ENCODE data around the gene KRT23.

DNA sequence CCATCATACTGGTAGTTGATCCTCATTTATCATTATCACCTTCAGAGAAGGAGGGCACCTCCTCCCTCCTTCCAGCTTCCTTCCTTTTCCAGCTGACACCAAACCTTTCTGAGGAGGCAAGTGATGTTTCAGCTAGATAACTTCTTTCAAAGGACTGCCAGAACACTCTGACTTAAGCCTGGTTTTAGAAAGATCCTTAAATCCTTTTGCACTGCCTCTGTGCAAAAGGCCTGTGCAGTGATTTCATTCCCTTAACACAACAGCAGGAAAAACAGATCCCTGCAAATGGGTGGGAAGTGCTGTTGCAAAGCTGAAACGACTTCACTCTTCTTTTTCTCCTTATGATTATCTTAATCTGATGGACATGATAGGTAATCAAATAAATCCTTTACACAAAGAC lies 7.1 kb upstream of the KRT23 start:
- TF ChIP-seq, protein P1, sequence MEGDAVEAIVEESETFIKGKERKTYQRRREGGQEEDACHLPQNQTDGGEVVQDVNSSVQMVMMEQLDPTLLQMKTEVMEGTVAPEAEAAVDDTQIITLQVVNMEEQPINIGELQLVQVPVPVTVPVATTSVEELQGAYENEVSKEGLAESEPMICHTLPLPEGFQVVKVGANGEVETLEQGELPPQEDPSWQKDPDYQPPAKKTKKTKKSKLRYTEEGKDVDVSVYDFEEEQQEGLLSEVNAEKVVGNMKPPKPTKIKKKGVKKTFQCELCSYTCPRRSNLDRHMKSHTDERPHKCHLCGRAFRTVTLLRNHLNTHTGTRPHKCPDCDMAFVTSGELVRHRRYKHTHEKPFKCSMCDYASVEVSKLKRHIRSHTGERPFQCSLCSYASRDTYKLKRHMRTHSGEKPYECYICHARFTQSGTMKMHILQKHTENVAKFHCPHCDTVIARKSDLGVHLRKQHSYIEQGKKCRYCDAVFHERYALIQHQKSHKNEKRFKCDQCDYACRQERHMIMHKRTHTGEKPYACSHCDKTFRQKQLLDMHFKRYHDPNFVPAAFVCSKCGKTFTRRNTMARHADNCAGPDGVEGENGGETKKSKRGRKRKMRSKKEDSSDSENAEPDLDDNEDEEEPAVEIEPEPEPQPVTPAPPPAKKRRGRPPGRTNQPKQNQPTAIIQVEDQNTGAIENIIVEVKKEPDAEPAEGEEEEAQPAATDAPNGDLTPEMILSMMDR (conservative IDR thresholded peaks at IDR 0.05; ENCODE audit: low read depth in 2 of 2): no peak
- no peak for TF ChIP-seq JUNB (IDR thresholded peaks at IDR 0.05; ENCODE audit: unreplicated experiment)
- no peak for TF ChIP-seq POLR2AphosphoS5 (IDR thresholded peaks at IDR 0.05; ENCODE audit: low read depth)
- TF ChIP-seq EZH2 (IDR thresholded peaks at IDR 0.05; ENCODE audit: low read depth, unreplicated experiment): no peak
- TF ChIP-seq REST (IDR thresholded peaks at IDR 0.05; ENCODE audit: unreplicated experiment): no peak
- TF ChIP-seq, protein P2, sequence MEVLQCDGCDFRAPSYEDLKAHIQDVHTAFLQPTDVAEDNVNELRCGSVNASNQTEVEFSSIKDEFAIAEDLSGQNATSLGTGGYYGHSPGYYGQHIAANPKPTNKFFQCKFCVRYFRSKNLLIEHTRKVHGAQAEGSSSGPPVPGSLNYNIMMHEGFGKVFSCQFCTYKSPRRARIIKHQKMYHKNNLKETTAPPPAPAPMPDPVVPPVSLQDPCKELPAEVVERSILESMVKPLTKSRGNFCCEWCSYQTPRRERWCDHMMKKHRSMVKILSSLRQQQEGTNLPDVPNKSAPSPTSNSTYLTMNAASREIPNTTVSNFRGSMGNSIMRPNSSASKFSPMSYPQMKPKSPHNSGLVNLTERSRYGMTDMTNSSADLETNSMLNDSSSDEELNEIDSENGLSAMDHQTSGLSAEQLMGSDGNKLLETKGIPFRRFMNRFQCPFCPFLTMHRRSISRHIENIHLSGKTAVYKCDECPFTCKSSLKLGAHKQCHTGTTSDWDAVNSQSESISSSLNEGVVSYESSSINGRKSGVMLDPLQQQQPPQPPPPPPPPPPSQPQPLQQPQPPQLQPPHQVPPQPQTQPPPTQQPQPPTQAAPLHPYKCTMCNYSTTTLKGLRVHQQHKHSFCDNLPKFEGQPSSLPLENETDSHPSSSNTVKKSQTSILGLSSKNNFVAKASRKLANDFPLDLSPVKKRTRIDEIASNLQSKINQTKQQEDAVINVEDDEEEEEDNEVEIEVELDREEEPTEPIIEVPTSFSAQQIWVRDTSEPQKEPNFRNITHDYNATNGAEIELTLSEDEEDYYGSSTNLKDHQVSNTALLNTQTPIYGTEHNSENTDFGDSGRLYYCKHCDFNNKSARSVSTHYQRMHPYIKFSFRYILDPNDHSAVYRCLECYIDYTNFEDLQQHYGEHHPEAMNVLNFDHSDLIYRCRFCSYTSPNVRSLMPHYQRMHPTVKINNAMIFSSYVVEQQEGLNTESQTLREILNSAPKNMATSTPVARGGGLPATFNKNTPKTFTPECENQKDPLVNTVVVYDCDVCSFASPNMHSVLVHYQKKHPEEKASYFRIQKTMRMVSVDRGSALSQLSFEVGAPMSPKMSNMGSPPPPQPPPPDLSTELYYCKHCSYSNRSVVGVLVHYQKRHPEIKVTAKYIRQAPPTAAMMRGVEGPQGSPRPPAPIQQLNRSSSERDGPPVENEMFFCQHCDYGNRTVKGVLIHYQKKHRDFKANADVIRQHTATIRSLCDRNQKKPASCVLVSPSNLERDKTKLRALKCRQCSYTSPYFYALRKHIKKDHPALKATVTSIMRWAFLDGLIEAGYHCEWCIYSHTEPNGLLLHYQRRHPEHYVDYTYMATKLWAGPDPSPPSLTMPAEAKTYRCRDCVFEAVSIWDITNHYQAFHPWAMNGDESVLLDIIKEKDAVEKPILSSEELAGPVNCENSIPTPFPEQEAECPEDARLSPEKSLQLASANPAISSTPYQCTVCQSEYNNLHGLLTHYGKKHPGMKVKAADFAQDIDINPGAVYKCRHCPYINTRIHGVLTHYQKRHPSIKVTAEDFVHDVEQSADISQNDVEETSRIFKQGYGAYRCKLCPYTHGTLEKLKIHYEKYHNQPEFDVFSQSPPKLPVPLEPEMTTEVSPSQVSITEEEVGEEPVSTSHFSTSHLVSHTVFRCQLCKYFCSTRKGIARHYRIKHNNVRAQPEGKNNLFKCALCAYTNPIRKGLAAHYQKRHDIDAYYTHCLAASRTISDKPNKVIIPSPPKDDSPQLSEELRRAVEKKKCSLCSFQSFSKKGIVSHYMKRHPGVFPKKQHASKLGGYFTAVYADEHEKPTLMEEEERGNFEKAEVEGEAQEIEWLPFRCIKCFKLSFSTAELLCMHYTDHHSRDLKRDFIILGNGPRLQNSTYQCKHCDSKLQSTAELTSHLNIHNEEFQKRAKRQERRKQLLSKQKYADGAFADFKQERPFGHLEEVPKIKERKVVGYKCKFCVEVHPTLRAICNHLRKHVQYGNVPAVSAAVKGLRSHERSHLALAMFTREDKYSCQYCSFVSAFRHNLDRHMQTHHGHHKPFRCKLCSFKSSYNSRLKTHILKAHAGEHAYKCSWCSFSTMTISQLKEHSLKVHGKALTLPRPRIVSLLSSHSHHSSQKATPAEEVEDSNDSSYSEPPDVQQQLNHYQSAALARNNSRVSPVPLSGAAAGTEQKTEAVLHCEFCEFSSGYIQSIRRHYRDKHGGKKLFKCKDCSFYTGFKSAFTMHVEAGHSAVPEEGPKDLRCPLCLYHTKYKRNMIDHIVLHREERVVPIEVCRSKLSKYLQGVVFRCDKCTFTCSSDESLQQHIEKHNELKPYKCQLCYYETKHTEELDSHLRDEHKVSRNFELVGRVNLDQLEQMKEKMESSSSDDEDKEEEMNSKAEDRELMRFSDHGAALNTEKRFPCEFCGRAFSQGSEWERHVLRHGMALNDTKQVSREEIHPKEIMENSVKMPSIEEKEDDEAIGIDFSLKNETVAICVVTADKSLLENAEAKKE (CRISPR knock-in tag; IDR thresholded peaks at IDR 0.05): no peak

All from GM23338 (cell line).